DND-41 (cell line): ENCODE results near the gene PARD6G.

ENCODE experiments used
- CTCF ChIP-seq: IDR thresholded peaks from 2 replicates; pipeline ENCODE4 v1.5.1; 2012; ENCODE audit warnings: borderline replicate concordance, low read length, moderate library complexity, mild to moderate bottlenecking; ENCODE audit not compliant: poor library complexity, severe bottlenecking; ENCODE audit errors: extremely low read depth
- EZH2 ChIP-seq: IDR thresholded peaks from 3 replicates; pipeline ENCODE4 v1.6.1; 2012; ENCODE audit warnings: borderline replicate concordance, low read depth, mild to moderate bottlenecking, moderate library complexity, low read length, inconsistent platforms; ENCODE audit not compliant: severe bottlenecking

GRCh38 chr18:80127635-80128034 lies 119.7 kb downstream of the PARD6G start:
- no peak for TF ChIP-seq CTCF
- no peak for TF ChIP-seq EZH2
